Loucy (cell line): ENCODE data around the gene ANKRD33.

Experiments
- H2AFZ ChIP-seq: fragments of 200-600 bp; sonication (generic); 2 replicates; pipeline ENCODE4 v1.6.0; 2016; ENCODE audit warnings: antibody characterized with exemption, mild to moderate bottlenecking, low read length, moderate library complexity
- H3F3A ChIP-seq: fragments of 200-600 bp; 2 replicates; pipeline ENCODE4 v1.6.0; 2016; ENCODE audit warnings: antibody characterized with exemption, low read depth, mild to moderate bottlenecking
- H3K27me3 ChIP-seq: fragments of 200-600 bp; sonication (generic); 2 replicates; pipeline ENCODE4 v1.6.1; 2014; ENCODE audit warnings: low read length, mild to moderate bottlenecking; ENCODE audit not compliant: insufficient read depth, poor library complexity, severe bottlenecking
- H3K36me3 ChIP-seq: fragments of 200-600 bp; sonication (generic); 2 replicates; pipeline ENCODE4 v1.6.1; 2016; ENCODE audit warnings: low read length; ENCODE audit not compliant: insufficient read depth
- H3K4me1 ChIP-seq: fragments of 200-600 bp; sonication (generic); 2 replicates; pipeline ENCODE4 v1.5.1; 2014; ENCODE audit warnings: low read length, mild to moderate bottlenecking; ENCODE audit not compliant: insufficient read depth, poor library complexity, severe bottlenecking
- H3K4me2 ChIP-seq: fragments of 200-600 bp; sonication (generic); 2 replicates; pipeline ENCODE4 v1.6.0; 2014; ENCODE audit warnings: antibody characterized with exemption, low read length, low read depth, mild to moderate bottlenecking; ENCODE audit not compliant: poor library complexity, severe bottlenecking
- H3K4me3 ChIP-seq: fragments of 200-600 bp; sonication (generic); 2 replicates; pipeline ENCODE4 v1.5.1; 2014; ENCODE audit warnings: low read length, mild to moderate bottlenecking, mixed read lengths; ENCODE audit not compliant: poor library complexity, severe bottlenecking
- H3K79me2 ChIP-seq: fragments of 200-600 bp; sonication (generic); 2 replicates; pipeline ENCODE4 v1.6.1; 2014; ENCODE audit warnings: low read length; ENCODE audit not compliant: insufficient read depth
- H3K9ac ChIP-seq: fragments of 200-600 bp; sonication (generic); 2 replicates; pipeline ENCODE4 v1.6.0; 2014; ENCODE audit warnings: mild to moderate bottlenecking, low read depth, low read length, moderate library complexity; ENCODE audit not compliant: poor library complexity, severe bottlenecking
- H3K9me2 ChIP-seq: fragments of 200-600 bp; sonication (generic); replicated peaks from 2 replicates; pipeline ENCODE4 v1.6.1; 2016; ENCODE audit warnings: low read depth, low read length, mixed read lengths
- H3K9me3 ChIP-seq: fragments of 200-600 bp; sonication (generic); 2 replicates; pipeline ENCODE4 v1.6.1; 2014; ENCODE audit warnings: mild to moderate bottlenecking, antibody characterized with exemption, low read length, low read depth; ENCODE audit not compliant: insufficient read depth
- H4K20me1 ChIP-seq: fragments of 200-600 bp; sonication (generic); 2 replicates; pipeline ENCODE4 v1.6.0; 2014; ENCODE audit warnings: antibody characterized with exemption, low read length, mild to moderate bottlenecking; ENCODE audit not compliant: insufficient read depth, poor library complexity, severe bottlenecking
- EZH2phosphoT487 ChIP-seq: fragments of 200-600 bp; IDR thresholded peaks from 2 replicates; pipeline ENCODE4 v1.6.1; 2018; ENCODE audit warnings: antibody characterized with exemption, mild to moderate bottlenecking, moderate library complexity, borderline replicate concordance
- TF ChIP-seq, protein P1 (sequence below): fragments of 200-600 bp; sonication (generic); conservative IDR thresholded peaks from 2 replicates; pipeline ENCODE4 v1.5.1; 2014; ENCODE audit warnings: mild to moderate bottlenecking, antibody characterized with exemption, low read length

ANKRD33 gene

DNA sequence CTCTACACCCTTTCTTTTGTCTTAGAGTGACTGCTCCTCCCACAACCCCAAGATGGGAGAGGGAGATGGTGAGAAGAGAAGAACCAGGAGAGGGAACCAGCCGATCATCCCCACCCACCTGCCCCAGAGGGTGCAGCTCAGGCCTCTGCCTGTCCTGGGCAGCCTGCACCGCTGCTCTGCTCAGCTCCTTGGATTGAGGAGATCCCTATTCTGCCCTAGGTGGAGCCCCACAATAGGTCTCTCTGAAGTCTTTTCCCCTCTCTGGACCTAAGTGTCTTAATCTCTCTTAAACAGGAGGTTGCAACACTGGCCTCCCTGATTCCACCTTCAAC is 2.2 kb downstream of the ANKRD33 start:
- Histone ChIP-seq H3K4me2 (no peak overlapping the region), H3F3A (no peaks in the 10 kb centered on the region), H3K4me1 (peaks cover 15% of the 10 kb centered on the region), H3K9me3 (no peaks in the 10 kb centered on the region), H3K36me3 (no peaks in the 10 kb centered on the region), H3K79me2 (no peaks in the 10 kb centered on the region), H3K9ac (no peak overlapping the region), H3K9me2 (no peaks in the 10 kb centered on the region), H4K20me1 (no peaks in the 10 kb centered on the region), H3K4me3 (no peak overlapping the region), H2AFZ (no peak overlapping the region), H3K27me3 (no peaks in the 10 kb centered on the region)
- TF ChIP-seq EZH2phosphoT487: no peak
- TF ChIP-seq, protein P1, sequence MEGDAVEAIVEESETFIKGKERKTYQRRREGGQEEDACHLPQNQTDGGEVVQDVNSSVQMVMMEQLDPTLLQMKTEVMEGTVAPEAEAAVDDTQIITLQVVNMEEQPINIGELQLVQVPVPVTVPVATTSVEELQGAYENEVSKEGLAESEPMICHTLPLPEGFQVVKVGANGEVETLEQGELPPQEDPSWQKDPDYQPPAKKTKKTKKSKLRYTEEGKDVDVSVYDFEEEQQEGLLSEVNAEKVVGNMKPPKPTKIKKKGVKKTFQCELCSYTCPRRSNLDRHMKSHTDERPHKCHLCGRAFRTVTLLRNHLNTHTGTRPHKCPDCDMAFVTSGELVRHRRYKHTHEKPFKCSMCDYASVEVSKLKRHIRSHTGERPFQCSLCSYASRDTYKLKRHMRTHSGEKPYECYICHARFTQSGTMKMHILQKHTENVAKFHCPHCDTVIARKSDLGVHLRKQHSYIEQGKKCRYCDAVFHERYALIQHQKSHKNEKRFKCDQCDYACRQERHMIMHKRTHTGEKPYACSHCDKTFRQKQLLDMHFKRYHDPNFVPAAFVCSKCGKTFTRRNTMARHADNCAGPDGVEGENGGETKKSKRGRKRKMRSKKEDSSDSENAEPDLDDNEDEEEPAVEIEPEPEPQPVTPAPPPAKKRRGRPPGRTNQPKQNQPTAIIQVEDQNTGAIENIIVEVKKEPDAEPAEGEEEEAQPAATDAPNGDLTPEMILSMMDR: no peak; the same call in 1 of the 2 replicates

DNA sequence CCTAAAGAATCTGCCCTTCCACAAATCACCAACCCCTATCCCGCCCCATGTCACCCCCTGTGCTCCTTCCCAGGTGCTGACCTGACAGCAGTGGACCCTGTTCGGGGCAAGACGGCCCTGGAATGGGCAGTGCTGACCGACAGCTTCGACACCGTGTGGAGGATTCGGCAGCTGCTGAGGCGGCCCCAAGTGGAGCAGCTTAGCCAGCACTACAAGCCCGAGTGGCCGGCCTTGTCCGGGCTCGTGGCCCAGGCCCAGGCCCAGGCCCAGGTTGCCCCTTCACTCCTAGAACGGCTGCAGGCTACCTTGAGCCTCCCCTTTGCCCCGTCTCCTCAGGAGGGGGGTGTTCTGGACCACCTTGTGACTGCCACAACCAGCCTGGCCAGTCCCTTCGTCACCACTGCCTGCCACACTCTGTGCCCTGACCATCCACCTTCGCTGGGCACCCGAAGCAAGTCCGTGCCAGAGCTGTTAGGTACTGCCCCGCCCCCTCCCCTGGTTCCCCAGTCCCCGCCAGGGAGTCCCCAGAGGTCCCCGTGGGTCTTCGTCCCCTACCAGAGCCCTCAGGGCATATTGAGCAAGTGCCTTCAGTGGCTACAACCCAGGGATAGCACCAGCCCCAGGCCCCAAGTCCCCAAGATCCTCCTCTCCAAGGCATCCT is 2.7 kb downstream of the ANKRD33 start:
- TF ChIP-seq, protein P1: no peak
- TF ChIP-seq EZH2phosphoT487: no peak
- Histone ChIP-seq H3K9me2 (no peaks in the 10 kb centered on the region), H3K9me3 (no peaks in the 10 kb centered on the region), H3K79me2 (no peaks in the 10 kb centered on the region), H3K4me1 (peaks cover 10% of the 10 kb centered on the region), H3K4me3 (no peak overlapping the region), H3K27me3 (no peaks in the 10 kb centered on the region), H3K4me2 (no peak overlapping the region), H2AFZ (no peak overlapping the region), H3K9ac (no peak overlapping the region), H3K36me3 (no peaks in the 10 kb centered on the region), H3F3A (no peaks in the 10 kb centered on the region), H4K20me1 (no peaks in the 10 kb centered on the region)

DNA sequence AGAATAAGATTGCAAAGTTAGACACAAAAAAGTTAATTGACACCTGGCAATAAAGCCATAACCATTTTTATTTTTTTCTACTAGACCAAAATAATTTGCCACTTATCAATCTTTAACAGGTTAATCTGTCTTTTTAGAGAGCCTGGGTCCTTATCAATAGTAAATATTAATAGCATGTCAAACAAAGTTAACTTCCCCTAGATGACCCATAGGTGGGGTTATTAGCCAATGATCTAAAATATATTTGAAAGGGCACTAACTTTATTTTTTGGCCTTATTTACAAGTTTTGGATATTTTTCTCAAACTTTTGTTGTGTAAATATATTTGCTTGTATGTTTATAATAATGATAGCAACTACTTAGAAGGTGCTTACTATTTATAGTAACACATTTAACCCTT is 3.9 kb downstream of the ANKRD33 start:
- H2AFZ ChIP-seq: no peak overlapping the region

More for the DNA sequence above, 3.9 kb downstream of the ANKRD33 start:
- H3K9me3 ChIP-seq: no peaks in the 10 kb centered on the region
- H3K9ac ChIP-seq: no peak overlapping the region
- H3K9me2 ChIP-seq: no peaks in the 10 kb centered on the region
- H3K4me2 ChIP-seq: no peak overlapping the region
- H3K36me3 ChIP-seq: no peaks in the 10 kb centered on the region
- no peaks in the 10 kb centered on the region for H4K20me1 ChIP-seq
- TF ChIP-seq EZH2phosphoT487: no peak
- TF ChIP-seq, protein P1: peak; percentile 59
- no peaks in the 10 kb centered on the region for H3K27me3 ChIP-seq
- no peaks in the 10 kb centered on the region for H3K79me2 ChIP-seq
- H3F3A ChIP-seq: no peaks in the 10 kb centered on the region
- H3K4me1 ChIP-seq: no peaks in the 10 kb centered on the region
- H3K4me3 ChIP-seq: no peak overlapping the region
